Activated naive CD8-positive, alpha-beta T cell treated with anti-CD3 and anti-CD28 coated beads, Interleukin-2, amount 50 U/mL, for 16 hours (primary cell): ENCODE measurements around the gene UAP1L1.

Experiments used
- DNase-seq: peaks from one replicate; pipeline ENCODE4 v3.0.0-alpha.2; 2020; ENCODE audit warnings: low read depth, low spot score

Gene UAP1L1

GRCh38 chr9:137097761-137098462, 20.6 kb downstream of the UAP1L1 start:
- DNase-seq: no peak

GRCh38 chr9:137099231-137099630, 21.9 kb downstream of the UAP1L1 start:
- DNase-seq: no peak

DNA sequence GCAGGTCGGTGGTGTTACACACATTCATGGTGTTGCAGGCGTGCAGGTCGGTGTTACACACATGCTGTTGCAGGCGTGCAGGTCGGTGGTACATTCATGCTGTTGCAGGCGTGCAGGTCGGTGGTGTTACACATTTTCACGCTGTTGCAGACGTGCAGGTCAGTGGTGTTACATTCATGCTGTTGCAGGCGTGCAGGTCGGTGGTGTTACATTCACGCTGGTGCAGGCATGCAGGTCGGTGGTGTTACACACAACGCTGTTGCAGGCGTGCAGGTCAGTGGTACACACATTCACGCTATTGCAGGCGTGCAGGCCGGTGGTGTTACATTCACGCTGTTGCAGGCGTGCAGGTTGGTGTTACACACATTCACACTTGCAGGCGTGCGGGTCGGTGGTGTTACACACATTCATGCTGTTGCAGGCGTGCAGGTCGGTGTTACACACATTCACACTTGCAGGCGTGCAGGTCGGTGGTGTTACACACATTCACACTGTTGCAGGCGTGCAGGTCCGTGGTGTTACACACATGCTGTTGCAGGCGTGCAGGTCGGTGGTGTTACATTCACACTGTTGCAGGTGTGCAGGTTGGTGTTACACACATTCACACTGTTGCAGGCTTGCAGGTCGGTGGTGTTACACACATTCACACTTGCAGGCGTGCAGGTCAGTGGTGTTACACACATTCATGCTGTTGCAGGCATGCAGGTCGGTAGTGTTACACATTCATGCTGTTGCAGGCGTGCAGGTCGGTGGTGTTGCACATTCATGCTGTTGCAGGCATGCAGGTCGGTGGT, 26.1 kb downstream of the UAP1L1 start:
- no peak for DNase-seq

- DNase-seq: no peak
Measured at GRCh38 chr9:137105814-137106661, 28.7 kb downstream of the UAP1L1 start.

DNA sequence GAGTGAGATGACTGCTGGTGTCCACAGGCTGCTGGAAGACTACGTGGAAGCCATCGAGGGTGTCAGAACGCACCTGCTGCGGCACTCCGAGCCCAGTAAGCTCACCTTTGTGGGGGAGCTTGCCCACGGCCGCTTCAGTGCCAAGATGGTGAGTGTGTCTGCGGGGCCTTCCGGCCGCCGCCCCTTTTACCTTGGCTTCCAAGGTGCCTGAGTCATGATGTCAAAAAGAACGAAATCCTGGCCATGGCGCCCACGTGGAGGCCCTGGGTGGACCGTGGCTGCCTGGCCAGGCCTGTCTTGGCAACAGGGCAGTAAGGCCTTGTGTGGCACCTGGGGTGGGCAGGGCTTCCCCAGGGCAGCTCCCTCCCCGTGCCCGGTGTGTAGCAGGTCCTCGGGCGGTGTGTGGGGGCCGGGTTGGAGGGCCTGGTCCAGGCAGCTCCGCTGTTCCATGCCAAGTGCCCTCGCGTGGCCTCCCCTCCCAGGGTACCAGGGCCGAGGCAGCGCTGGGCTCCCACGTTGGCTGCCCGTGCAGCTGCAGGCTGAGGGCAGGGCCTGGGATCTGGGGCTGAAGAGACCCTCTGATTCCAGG, 29.4 kb downstream of the UAP1L1 start:
- no peak for DNase-seq

GRCh38 chr9:137107312-137107921, 30.1 kb downstream of the UAP1L1 start:
- no peak for DNase-seq

GRCh38 chr9:137107982-137108381, 30.7 kb downstream of the UAP1L1 start:
- DNase-seq: no peak

GRCh38 chr9:137108608-137109249, 31.4 kb downstream of the UAP1L1 start:
- DNase-seq: no peak

- DNase-seq: no peak
Measured at GRCh38 chr9:137109250-137110146, 32.2 kb downstream of the UAP1L1 start.

DNA sequence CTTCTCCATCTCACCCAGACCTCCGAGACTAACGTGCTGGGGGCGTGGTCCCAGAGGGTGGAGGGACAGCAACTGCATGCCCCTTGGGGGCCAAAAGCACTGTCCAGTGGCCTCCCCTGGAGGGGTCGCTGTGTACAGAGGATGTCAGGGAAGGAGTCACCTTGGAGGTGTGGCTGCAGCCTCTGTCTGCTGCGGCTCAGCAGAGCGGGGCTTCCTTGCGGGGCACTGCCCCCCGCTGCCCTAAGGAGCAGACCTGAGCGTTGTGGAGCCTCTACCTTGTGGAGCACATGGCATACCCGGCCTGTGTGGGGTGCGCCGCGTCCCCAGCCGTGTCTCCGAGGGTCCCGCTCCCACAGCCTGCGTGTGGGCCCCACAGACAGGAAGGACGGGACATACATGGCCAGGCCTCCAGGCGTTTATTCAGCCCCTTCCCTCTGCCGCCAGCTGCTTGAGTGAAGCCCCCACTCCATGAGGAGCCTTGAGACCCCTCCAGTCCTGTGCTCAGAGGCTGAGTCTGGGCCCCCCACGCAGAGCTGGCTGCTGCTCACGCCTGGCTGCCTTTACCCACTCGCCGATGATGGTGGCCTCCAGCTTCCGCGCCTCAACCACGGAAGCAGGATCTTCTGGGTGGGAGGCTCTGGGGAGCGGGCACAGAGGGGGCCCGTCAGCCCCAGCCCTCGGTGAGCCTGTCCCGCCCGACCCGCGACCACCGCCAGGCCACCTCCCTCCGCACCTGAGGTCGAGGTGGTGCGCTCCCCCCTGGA, 33.0 kb downstream of the UAP1L1 start:
- no peak for DNase-seq

DNA sequence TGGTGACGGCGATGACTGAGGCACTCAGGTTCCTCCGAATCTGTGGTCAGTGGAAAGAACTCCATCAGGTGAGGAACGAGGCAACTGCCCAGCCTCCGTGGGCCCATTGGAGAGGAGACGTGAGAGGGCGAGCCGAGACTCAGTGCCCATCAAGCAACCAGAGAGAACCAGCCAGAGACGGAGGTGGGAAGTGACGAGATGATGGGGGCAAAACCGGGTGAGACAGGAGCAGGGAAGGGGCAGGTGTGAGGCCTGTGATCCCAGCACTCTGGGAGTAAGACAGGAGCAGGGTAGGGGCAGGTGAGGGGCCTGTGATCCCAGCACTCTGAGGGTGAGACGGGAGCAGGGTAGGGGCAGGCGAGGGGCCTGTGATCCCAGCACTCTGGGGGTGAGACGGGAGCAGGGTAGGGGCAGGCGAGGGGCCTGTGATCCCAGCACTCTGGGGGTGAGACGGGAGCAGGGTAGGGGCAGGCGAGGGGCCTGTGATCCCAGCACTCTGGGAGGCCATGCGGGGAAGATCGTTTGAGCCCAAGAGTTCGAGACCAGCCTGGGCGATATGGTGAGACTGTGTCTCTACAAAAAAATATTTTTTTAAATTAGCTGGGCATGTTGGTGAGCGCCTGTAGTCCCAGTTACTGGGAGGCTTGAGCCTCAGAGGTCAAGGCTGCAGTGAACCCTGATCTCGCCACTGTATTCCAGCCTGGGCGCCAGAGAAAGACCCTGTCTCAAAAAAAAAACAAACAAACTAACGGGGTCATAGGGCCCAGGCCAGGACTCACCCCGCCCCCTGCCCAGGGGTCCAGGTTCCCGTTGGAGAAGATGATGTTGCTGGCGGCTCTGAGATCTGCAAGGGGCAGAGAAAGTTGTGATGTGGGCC, 33.8 kb downstream of the UAP1L1 start:
- DNase-seq: no peak

GRCh38 chr9:137111788-137112563, 34.7 kb downstream of the UAP1L1 start:
- DNase-seq: no peak

- no peak for DNase-seq
Measured at GRCh38 chr9:137112564-137113384, 35.5 kb downstream of the UAP1L1 start.

DNA sequence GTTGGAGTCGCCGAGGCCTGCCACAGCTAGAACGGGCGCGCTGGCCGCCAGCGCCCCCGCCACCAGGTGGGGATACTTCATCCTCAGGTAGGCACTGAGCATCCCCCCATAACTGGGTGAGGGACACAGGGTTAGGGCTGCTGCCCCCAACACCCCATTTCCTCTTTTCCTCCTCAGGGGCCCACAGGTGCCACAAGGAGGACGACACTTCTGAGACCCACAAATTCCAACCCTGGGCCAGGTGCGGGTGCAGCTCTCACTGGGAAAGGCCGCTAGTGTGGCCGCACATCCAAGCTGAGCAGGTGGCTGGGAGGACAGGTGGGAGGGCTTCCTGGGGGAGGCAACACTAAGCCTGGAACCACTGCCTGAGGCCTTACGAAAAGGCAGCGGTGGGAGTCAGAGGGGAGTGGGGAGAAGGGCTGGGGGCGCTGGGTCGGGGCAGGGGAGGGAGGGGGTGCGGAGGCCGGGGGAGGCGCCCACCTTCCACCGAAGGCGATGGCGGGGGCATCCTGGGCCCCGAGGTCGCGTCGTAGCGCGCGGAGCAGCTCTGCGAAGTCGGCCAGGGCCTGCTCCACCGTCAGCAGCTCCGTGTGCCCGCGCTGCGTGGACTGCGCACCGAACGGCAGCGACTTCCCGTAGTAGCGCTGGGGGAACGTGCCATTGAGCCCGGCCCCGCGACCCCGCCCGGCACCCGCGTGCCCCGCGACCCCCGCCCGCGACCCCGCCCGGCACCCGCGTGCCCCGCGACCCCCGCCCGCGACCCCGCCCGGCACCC, 36.3 kb downstream of the UAP1L1 start:
- DNase-seq: no peak

DNA sequence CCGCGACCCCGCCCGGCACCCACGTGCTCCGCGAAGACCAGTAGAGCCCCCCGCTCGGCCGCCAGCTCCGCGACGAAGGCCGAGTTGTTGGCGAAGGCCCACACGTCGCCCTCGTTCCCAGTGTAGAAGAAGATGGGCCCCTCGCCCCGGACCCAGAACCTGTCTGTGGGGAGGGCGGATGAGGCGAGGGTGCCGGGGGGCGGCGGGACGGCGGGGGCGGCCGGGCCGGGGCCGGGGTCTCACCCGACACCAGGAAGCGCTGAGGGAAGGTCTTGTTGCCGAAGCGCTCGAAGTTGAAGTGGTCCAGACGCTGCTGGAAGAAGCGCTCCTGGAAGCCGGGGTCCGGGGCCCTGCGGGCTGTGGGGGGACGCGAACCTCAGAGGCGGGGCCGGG, 36.9 kb downstream of the UAP1L1 start:
- no peak for DNase-seq
